Measurements from ENCODE around the gene CERS1.

- TF ChIP-seq CTCF (IDR thresholded peaks at IDR 0.05; ENCODE audit: low read length) (no peak), EZH2 (IDR thresholded peaks at IDR 0.05; ENCODE audit: borderline replicate concordance, low read length) (no peak)
These were observed 40.1 kb downstream of the CERS1 start for GRCh38 chr19:18855647-18856384.

Data from OCI-LY1 (cell line).